H1 (cell line): Measurements from ENCODE around the gene SMARCA2. TPM values are rescaled to one million over a fixed set of nuclear protein-coding genes. Genes with fewer than 3 reads are reported as not detected.

Source experiments
- BRCA1 ChIP-seq: IDR thresholded peaks from 2 replicates; pipeline ENCODE4 v1.6.1; 2012; ENCODE audit warnings: low read depth, low read length, improper control_type of control experiment
- CHD7 ChIP-seq: fragments of 300-600 bp; sonication (generic); IDR thresholded peaks from 2 replicates; pipeline ENCODE4 v1.7.1; 2012; ENCODE audit warnings: low read length, moderate library complexity, mild to moderate bottlenecking, inconsistent platforms; ENCODE audit not compliant: insufficient replicate concordance
- GTF2F1 ChIP-seq: IDR thresholded peaks from 2 replicates; pipeline ENCODE4 v1.6.1; 2012; ENCODE audit warnings: low read depth, low read length, improper control_type of control experiment, borderline replicate concordance
- JUND ChIP-seq: IDR thresholded peaks from 2 replicates; pipeline ENCODE4 v1.6.1; 2011; ENCODE audit warnings: mild to moderate bottlenecking, improper control_type of control experiment, low read length
- SP1 ChIP-seq: IDR thresholded peaks from 2 replicates; pipeline ENCODE4 v1.6.1; 2011; ENCODE audit warnings: low read depth, low read length
- polyA plus RNA-seq, 7 experiments: library from polyadenylated mRNA; depleted of rRNA in 3 of 7; stranded (reverse) in 5 of 7; unstranded in 2 of 7; fragments of >200 nt in 5 of 7; fragments of 200-250 nt in 2 of 7; gene quantifications; 1 replicate in 5 of 7; 2 replicates in 1 of 7; 4 replicates in 1 of 7; pipeline versions ENCODE4 v1.2.1 to v1.2.3, GENCODE V29; 2011 to 2013; ENCODE audit warnings: missing spikeins in 2 of 7, mixed read lengths in 2 of 7
- total RNA-seq: library from RNA; stranded (reverse); fragmentation: NEBNext Ultra II Directional; extraction: Animal tissue kit (Norgen Biotek cat#: 25700); gene quantifications from 2 replicates; pipeline ENCODE4 v1.2.1, GENCODE V29; 2021
- TF ChIP-seq, protein P1 (sequence below), 3 experiments: IDR thresholded peaks; 1 replicate in 2 of 3; 2 replicates in 1 of 3; pipeline versions ENCODE4 v1.5.1 to v1.6.1; 2011; ENCODE audit warnings: low read length in 3 of 3, mild to moderate bottlenecking in 3 of 3, inconsistent platforms in 2 of 3, low read depth in 1 of 3, moderate library complexity in 1 of 3; ENCODE audit not compliant: insufficient read depth in 1 of 3; ENCODE audit errors: control extremely low read depth in 1 of 3
- TF ChIP-seq, protein P2 (sequence below): IDR thresholded peaks from 2 replicates; pipeline ENCODE4 v1.6.1; 2012; ENCODE audit warnings: inconsistent platforms

Gene SMARCA2
- total and polyA plus RNA-seq, 2 of the 8 experiments (the other 6 are each of a cell fraction or from before 2014, with no cell fraction given): 6.3 to 21.7 TPM

DNA sequence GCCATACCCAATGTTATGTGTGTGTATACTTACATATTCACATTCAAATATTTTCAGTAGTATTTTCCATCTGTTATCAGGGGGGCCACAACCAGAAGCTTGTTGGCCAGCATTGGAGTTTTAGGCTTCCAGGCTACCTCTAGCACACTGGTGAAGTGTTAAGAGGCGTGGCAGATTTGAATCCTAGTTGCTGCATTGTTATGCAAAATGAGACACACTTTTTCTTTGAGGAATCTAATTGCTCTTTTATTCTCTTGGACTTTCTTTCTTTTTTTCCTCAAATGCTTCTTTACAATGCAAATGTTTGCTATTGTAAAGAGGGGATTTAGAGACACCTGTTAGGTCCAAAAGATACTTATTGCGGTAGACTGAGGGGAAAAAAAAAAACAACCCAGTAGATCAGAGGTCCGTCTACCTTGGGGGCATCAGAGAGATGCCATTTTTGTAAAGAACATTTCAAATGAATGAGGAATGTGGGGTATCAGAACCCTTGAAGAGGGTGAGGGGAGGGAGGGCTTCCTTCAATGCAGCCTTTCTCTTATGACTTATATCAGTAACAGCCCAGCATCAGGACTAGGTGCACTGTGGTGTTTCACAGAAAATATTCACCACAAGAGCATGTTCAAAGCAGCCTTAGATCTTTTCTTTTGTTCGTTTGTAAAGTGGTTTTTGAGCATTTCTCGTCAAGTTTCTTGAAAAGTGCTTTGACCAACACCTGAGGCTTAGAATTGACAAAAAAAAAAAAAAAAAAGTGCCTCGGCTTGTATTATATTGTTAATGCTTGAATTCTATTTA, 3.8 kb downstream of the SMARCA2 start (continued):
- TF ChIP-seq CHD7 (peak; percentile 81), BRCA1 (no peak), JUND (no peak), SP1 (peak; percentile 50; the same call in 1 of the 2 replicates), GTF2F1 (no peak)
- TF ChIP-seq, protein P1, sequence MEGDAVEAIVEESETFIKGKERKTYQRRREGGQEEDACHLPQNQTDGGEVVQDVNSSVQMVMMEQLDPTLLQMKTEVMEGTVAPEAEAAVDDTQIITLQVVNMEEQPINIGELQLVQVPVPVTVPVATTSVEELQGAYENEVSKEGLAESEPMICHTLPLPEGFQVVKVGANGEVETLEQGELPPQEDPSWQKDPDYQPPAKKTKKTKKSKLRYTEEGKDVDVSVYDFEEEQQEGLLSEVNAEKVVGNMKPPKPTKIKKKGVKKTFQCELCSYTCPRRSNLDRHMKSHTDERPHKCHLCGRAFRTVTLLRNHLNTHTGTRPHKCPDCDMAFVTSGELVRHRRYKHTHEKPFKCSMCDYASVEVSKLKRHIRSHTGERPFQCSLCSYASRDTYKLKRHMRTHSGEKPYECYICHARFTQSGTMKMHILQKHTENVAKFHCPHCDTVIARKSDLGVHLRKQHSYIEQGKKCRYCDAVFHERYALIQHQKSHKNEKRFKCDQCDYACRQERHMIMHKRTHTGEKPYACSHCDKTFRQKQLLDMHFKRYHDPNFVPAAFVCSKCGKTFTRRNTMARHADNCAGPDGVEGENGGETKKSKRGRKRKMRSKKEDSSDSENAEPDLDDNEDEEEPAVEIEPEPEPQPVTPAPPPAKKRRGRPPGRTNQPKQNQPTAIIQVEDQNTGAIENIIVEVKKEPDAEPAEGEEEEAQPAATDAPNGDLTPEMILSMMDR (IDR thresholded peaks at IDR 0.05; ENCODE audit: control extremely low read depth in 1 of 3, insufficient read depth in 1 of 3, low read depth in 1 of 3, low read length in 3 of 3): no peak
- TF ChIP-seq, protein P2, sequence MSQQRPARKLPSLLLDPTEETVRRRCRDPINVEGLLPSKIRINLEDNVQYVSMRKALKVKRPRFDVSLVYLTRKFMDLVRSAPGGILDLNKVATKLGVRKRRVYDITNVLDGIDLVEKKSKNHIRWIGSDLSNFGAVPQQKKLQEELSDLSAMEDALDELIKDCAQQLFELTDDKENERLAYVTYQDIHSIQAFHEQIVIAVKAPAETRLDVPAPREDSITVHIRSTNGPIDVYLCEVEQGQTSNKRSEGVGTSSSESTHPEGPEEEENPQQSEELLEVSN: no peak
